GM21381 (cell line): Measurements from ENCODE around the gene DYNLRB1.
"Not testable (repeated sequence)": the region's sequence is repeated elsewhere in the genome, so short reads cannot be mapped to it uniquely, and the experiment has no call there.

Experiments used
- ATAC-seq: cut with Tn5 transposase; IDR thresholded peaks from one replicate; pipeline ENCODE4 v1.9.1; 2021; ENCODE audit warnings: mild to moderate bottlenecking, moderate library complexity; ENCODE audit not compliant: unreplicated experiment

Gene DYNLRB1

GRCh38 chr20:34511891-34512265, 4.3 kb upstream of the DYNLRB1 start:
- ATAC-seq, result no peak

GRCh38 chr20:34512266-34512954, 3.8 kb upstream of the DYNLRB1 start:
- ATAC-seq, result no peak

- ATAC-seq, result no peak
Measured at GRCh38 chr20:34512955-34513419, 3.2 kb upstream of the DYNLRB1 start.

DNA sequence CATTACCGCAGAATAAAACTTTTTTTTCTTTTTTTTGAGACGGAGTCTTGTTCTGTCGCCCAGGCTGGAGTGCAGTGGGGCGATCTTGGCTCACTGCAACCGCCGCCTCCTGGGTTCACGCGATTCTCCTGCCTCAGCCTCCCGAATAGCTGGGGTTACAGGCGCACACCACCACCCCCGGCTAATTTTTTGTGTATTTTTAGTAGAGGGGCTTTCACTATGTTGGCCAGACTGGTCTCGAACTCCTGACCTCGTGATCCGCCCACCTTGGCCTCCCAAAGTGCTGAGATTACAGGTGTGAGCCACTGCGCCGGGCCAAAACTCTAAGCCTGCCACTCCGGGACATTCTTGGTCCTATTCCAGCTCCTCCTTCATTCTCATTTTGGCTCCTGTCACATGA, 2.2 kb upstream of the DYNLRB1 start:
- ATAC-seq, result not testable (repeated sequence)

- ATAC-seq, result no peak
Measured at GRCh38 chr20:34514897-34515483, 1.2 kb upstream of the DYNLRB1 start.

- ATAC-seq, result peak; percentile 41
Measured at GRCh38 chr20:34515484-34516246, 557 bp upstream of the DYNLRB1 start.

DNA sequence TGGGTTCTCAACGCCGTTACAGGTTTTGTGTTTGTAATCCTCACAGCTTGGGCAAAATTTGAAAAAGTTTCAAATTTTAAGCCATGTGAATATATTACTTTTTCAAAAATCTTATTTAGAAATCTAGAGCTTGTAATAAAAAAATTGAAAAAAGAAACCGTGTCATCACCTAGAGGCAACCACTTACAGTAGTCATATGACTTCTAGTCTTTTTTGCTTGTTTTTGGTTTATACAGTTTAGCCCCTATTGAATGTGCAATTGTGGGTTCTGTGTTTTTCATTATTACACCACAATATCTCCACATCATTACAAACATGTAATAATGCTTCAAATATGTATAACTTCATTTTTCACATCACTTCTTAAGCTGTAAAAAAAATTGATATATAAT, 888 bp downstream of the DYNLRB1 start:
- ATAC-seq, result no peak

GRCh38 chr20:34518863-34519262, 2.6 kb downstream of the DYNLRB1 start:
- ATAC-seq, result not testable (repeated sequence)

DNA sequence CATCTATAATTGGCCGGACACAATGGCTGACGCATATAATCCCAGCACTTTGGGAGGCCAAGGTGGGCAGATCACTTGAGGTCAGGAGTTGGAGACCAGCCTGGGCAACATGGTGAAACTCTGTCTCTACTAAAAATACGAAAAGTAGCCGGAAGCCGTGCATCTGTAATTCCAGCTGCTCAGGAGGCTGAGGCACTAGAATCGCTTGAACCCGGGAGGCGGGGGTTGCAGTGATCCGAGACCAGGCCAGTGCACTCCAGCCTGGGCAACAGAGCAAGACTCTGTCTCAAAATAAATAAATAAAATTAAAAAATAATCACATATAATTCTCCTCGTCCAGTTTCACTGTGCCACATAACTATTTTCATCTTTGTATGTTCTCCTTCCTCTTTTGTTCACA, 3.6 kb downstream of the DYNLRB1 start:
- ATAC-seq, result not testable (repeated sequence)

- no peak for ATAC-seq
Measured at GRCh38 chr20:34522969-34523871, 7.0 kb downstream of the DYNLRB1 start.

DNA sequence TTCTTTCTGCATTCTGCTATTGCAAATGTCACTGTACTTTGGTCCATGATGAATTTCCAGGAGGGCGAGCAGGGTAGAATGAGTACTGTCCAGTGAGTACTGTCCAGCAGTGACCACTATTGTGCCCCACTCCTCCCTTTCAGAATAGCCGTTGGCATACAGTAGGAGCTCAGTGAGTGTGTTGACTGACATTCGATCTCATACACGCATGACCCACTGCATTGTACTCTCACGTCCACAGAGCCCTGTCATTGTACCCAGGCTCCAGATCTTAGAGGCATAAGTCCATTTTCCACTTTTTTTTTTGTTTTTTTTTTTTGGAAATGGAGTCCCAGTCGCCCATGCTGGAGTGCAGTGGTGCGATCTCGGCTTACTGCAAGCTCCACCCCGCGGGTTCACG, 8.2 kb downstream of the DYNLRB1 start:
- no peak for ATAC-seq

- ATAC-seq, result no peak
Measured at GRCh38 chr20:34525342-34525708, 9.1 kb downstream of the DYNLRB1 start.

GRCh38 chr20:34525709-34526416, 9.6 kb downstream of the DYNLRB1 start:
- no peak for ATAC-seq

DNA sequence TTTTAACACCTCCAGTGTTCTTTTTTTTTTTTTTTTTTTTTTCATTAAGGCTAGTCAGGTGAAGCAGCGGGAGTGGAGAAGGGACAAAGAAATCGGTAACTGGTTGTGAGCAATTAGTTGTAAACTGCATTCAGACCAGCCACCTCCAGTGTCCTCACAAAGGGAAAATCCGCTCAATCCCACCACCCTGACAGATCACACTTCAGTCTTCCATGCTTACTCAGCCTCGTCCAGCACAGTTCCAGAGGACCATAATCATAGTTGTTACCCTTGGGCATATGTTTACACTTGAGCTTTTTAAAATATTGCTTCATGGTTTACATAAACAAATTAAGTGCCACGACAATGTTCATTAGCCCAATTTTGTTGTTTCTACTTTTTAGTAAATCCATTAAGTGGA, 10.2 kb downstream of the DYNLRB1 start:
- no peak for ATAC-seq

DNA sequence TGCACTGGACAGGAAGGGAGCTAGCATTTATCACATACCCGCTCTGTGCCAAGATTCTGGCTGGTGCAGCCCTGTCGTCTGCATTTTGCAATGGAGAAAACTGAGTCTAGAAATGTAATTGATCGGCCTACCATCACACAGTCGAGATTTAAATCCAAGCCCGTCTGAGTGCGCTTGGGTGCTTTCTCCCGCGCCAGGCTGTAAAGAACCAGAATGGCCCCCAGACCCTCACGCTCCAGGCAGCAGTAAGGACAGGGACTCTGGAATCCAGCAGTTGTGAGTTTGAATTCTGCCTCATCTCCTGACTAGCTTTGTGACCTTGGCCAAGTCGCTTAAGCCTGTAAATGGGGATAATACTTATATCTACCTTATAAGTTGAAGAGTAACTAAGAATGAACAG, 10.8 kb downstream of the DYNLRB1 start:
- ATAC-seq, result no peak

GRCh38 chr20:34528921-34529297, 12.7 kb downstream of the DYNLRB1 start:
- no peak for ATAC-seq

- ATAC-seq, result no peak
Measured at GRCh38 chr20:34529742-34530141, 13.5 kb downstream of the DYNLRB1 start.

- no peak for ATAC-seq
Measured at GRCh38 chr20:34530342-34530741, 14.1 kb downstream of the DYNLRB1 start.

GRCh38 chr20:34531608-34532265, 15.5 kb downstream of the DYNLRB1 start:
- ATAC-seq, result no peak

DNA sequence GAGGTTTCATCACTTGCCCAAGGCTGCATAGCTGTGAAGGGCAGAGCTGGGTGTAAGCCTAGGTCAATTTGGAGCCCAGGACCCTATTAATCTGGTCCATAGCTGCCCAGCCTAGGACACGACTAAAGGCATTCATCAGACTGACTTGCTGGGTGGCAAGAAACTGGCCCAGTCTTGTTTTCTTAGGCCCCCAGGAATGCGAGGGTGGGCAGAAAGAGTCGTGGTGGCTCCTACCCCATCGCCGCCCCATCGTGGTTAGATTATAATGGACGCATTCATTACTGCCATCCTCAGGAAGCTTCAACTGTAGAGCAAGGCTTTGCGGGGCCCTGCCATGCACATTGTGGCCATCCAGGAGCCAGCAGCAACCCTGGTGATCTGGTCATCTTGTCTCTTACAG, 16.1 kb downstream of the DYNLRB1 start:
- ATAC-seq, result no peak
